Smooth muscle cell of the brain vasculature (primary cell): ENCODE measurements around the gene RAB40AL.

Experiments used
- DNase-seq: peaks from one replicate; pipeline ENCODE4 v3.0.0-alpha.2; 2012; ENCODE audit warnings: low read depth, low spot score

Gene RAB40AL

DNA sequence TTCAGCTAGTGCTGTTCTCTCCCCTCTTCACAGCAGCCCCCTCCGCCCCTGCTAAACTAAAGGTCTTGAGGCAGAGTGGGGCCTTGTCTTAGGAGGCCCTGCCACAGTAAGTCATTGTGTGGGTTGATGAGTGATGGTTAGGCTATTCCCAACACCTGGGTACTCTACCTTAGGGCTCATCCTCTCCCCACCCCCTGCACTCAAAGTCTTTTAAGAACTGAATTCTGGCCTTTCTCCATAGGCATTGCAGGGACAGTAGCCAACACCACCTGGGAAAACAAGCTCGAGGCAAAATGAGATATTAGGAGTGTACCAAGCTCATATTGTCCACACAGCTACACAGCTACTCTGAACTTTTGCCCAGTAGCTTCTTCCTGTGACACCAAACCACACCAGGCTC is 42.5 kb downstream of the RAB40AL start:
- DNase-seq: no peak

DNA sequence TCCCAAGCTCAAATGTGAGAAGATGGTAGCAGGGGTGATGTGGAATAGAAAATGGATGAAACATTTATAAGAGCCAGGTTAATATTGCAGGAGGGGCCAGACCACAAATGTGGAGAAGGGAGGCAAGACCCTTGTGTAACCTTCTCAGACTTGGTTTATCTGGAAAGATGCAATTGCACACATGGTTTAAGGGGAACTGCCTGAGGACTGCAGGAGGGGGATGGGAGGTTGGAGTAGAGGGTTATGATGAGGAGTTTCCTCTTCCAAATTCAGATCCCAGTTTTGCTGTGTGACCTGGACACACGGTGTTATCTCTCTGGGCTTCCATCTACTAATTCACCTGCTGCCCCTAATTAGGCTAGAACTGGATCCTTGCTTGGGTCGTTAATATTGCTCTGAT is 46.1 kb downstream of the RAB40AL start:
- no peak for DNase-seq

DNA sequence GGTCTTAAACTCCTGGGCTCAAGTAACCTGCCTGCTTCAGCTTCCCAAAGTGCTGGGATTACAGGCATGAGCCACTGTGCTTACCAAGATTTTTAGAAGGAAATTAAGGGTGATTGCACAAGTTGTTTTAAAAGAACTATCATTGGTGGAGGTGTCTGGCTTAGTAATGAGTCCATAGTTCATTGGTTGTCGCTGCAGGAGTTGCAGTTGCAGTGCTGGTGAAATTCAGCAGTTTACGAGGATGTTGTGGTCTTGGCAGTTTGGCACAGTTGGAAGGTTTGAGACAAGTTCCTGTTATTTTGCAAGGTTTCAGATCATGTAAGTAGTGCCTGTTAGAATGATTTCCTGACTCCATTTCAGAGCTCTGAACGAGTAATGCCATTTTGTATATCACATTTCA is 48.1 kb downstream of the RAB40AL start:
- DNase-seq: no peak
